Measurements from ENCODE around the gene GPX4. TPM values are rescaled to one million over a fixed set of nuclear protein-coding genes. Genes with fewer than 3 reads are reported as not detected.

GPX4 gene
- total and polyA plus RNA-seq, 2 of the 13 experiments (the other 11 are each of a cell fraction or from before 2014, with no cell fraction given): 535 to 613 TPM

- Histone ChIP-seq H3K9ac (ENCODE audit: insufficient read depth, low read depth, low read length) (no peak overlapping the region), H3K4me1 (ENCODE audit: insufficient read depth, low read length) (no peaks in the 10 kb centered on the region), H4K20me1 (ENCODE audit: insufficient read depth, low read length) (no peaks in the 10 kb centered on the region), H3K27me3 (ENCODE audit: control insufficient read depth in 1 of 2, insufficient read depth in 2 of 2, low read length in 2 of 2) (no peaks in the 10 kb centered on the region), H3K27ac (ENCODE audit: extremely low read length, insufficient read depth, low read length) (no peak overlapping the region), H2AFZ (ENCODE audit: low read length) (no peak overlapping the region), H3K36me3 (replicated peaks in 1 of 2; ENCODE audit: control insufficient read depth in 1 of 2, insufficient read depth in 2 of 2, low read length in 2 of 2) (peaks cover 8 to 10% of the 10 kb centered on the region in 2 experiments; a peak in 4 of 5 replicates), H3K4me3 (replicated peaks in 1 of 3; ENCODE audit: insufficient read depth in 1 of 3, low read depth in 2 of 3, low read length in 3 of 3) (no peak overlapping the region), H3K4me2 (ENCODE audit: low read depth, low read length) (no peak overlapping the region), H3K79me2 (ENCODE audit: insufficient read depth, low read length) (no peaks in the 10 kb centered on the region), H3K9me3 (ENCODE audit: low read length) (no peaks in the 10 kb centered on the region)
- ATAC-seq: peak; percentile 32; the same call in 1 of the 3 replicates
- CTCF ChIA-PET (ENCODE audit: low intra/inter-chr PET ratio, low total read pairs): no interaction called here
- POLR2A ChIA-PET: no interaction called here
- 76% methylated on average over 5 of the region's 5 CpGs for WGBS (ENCODE audit: low lambda C conversion rate)
- DNase-seq (ENCODE audit: low spot score): peak; percentile 11
- intact Hi-C loops (cut with micrococcal nuclease; ENCODE audit: unreplicated experiment) (no loop called here), in situ Hi-C loops (cut with HindIII; ENCODE audit: extremely low pct_ligation_motif_present, low pct_unique_long_range_greater_than_20kb) (no loop called here)
- no peak for FAIRE-seq
- TF ChIP-seq PCBP2 (optimal IDR thresholded peaks at IDR 0.05; ENCODE audit: low read depth, low read length, poor library complexity, severe bottlenecking): peak; percentile 89
- TF ChIP-seq, protein P1, sequence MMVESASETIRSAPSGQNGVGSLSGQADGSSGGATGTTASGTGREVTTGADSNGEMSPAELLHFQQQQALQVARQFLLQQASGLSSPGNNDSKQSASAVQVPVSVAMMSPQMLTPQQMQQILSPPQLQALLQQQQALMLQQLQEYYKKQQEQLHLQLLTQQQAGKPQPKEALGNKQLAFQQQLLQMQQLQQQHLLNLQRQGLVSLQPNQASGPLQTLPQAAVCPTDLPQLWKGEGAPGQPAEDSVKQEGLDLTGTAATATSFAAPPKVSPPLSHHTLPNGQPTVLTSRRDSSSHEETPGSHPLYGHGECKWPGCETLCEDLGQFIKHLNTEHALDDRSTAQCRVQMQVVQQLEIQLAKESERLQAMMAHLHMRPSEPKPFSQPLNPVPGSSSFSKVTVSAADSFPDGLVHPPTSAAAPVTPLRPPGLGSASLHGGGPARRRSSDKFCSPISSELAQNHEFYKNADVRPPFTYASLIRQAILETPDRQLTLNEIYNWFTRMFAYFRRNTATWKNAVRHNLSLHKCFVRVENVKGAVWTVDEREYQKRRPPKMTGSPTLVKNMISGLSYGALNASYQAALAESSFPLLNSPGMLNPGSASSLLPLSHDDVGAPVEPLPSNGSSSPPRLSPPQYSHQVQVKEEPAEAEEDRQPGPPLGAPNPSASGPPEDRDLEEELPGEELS (CRISPR knock-in tag; IDR thresholded peaks at IDR 0.05): no peak
- BruUV-seq (replicated peaks): no TSS peak
These were observed 38.1 kb downstream of the GPX4 start for GRCh38 chr19:1141944-1142343.

DNA sequence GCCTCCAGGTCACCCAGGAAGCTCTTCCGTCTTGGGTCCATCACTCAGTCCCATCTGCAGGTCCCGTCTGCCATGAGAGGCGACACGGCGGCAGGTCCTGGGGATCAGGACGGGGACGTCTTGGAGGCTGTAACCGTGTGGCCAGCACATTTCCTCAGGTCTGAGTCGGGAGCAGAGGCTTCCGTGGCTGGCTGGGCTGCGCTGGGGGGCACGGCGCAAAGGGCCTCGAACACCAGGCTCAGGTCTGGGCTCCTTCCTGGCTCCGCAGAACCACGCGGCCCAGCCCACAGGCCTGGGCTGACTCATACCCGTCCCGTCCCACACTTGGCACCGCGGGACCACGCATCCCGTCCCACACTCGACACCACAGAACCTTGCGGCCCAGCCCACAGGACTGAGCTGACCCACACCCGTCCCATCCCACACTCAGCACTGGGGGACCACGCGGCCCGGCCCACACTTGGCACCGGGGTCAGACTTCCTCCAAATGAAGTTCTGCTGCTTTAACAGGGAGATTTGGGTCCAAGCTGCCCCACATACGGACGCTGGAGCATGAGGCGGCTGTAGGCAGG is 40.1 kb downstream of the GPX4 start:
- no peak for DNase-seq (ENCODE audit: low spot score)
- Histone ChIP-seq H2AFZ (ENCODE audit: low read length) (no peak overlapping the region), H3K36me3 (replicated peaks in 1 of 2; ENCODE audit: control insufficient read depth in 1 of 2, insufficient read depth in 2 of 2, low read length in 2 of 2) (peaks cover 8 to 11% of the 10 kb centered on the region in 2 experiments; a peak in 4 of 5 replicates), H3K9ac (ENCODE audit: insufficient read depth, low read depth, low read length) (no peak overlapping the region), H3K79me2 (ENCODE audit: insufficient read depth, low read length) (no peaks in the 10 kb centered on the region), H3K4me2 (ENCODE audit: low read depth, low read length) (no peak overlapping the region), H3K27ac (ENCODE audit: extremely low read length, insufficient read depth, low read length) (no peak overlapping the region), H3K27me3 (ENCODE audit: control insufficient read depth in 1 of 2, insufficient read depth in 2 of 2, low read length in 2 of 2) (no peaks in the 10 kb centered on the region; a peak in 1 of 5 replicates), H3K9me3 (ENCODE audit: low read length) (no peaks in the 10 kb centered on the region), H3K4me1 (ENCODE audit: insufficient read depth, low read length) (no peaks in the 10 kb centered on the region), H4K20me1 (ENCODE audit: insufficient read depth, low read length) (no peaks in the 10 kb centered on the region), H3K4me3 (replicated peaks in 1 of 3; ENCODE audit: insufficient read depth in 1 of 3, low read depth in 2 of 3, low read length in 3 of 3) (no peak overlapping the region)
- no peak for ATAC-seq
- no TSS peak for BruUV-seq (replicated peaks)
- no peak for FAIRE-seq
- in situ Hi-C loops (cut with HindIII; ENCODE audit: extremely low pct_ligation_motif_present, low pct_unique_long_range_greater_than_20kb): no loop called here
- intact Hi-C loops (cut with micrococcal nuclease; ENCODE audit: unreplicated experiment): no loop called here
- POLR2A ChIA-PET: no interaction called here
- TF ChIP-seq ZFP36L2 (CRISPR knock-in tag; IDR thresholded peaks at IDR 0.05): no peak
- no peak for TF ChIP-seq ZBTB38 (CRISPR knock-in tag; IDR thresholded peaks at IDR 0.05)
- TF ChIP-seq, protein P2, sequence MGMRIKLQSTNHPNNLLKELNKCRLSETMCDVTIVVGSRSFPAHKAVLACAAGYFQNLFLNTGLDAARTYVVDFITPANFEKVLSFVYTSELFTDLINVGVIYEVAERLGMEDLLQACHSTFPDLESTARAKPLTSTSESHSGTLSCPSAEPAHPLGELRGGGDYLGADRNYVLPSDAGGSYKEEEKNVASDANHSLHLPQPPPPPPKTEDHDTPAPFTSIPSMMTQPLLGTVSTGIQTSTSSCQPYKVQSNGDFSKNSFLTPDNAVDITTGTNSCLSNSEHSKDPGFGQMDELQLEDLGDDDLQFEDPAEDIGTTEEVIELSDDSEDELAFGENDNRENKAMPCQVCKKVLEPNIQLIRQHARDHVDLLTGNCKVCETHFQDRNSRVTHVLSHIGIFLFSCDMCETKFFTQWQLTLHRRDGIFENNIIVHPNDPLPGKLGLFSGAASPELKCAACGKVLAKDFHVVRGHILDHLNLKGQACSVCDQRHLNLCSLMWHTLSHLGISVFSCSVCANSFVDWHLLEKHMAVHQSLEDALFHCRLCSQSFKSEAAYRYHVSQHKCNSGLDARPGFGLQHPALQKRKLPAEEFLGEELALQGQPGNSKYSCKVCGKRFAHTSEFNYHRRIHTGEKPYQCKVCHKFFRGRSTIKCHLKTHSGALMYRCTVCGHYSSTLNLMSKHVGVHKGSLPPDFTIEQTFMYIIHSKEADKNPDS (CRISPR knock-in tag; IDR thresholded peaks at IDR 0.05): no peak
- no peak for TF ChIP-seq CREBL2 (CRISPR knock-in tag; IDR thresholded peaks at IDR 0.05; ENCODE audit: borderline replicate concordance)
- TF ChIP-seq AGO2 (optimal IDR thresholded peaks at IDR 0.05; ENCODE audit: low read depth, low read length): peak; percentile 56
- CTCF ChIA-PET (ENCODE audit: low intra/inter-chr PET ratio, low total read pairs): no interaction called here
- 98% methylated on average over 14 of the region's 33 CpGs for WGBS (ENCODE audit: low lambda C conversion rate)
